HG02610 (cell line): ENCODE results near the gene SNAI1.
"Not testable (repeated sequence)": the region's sequence is repeated elsewhere in the genome, so short reads cannot be mapped to it uniquely, and the experiment has no call there.

Experiments used
- ATAC-seq: cut with Tn5 transposase; IDR thresholded peaks from one replicate; pipeline ENCODE4 v1.9.1; 2021; ENCODE audit warnings: mild to moderate bottlenecking, moderate library complexity; ENCODE audit not compliant: unreplicated experiment

SNAI1 gene

DNA sequence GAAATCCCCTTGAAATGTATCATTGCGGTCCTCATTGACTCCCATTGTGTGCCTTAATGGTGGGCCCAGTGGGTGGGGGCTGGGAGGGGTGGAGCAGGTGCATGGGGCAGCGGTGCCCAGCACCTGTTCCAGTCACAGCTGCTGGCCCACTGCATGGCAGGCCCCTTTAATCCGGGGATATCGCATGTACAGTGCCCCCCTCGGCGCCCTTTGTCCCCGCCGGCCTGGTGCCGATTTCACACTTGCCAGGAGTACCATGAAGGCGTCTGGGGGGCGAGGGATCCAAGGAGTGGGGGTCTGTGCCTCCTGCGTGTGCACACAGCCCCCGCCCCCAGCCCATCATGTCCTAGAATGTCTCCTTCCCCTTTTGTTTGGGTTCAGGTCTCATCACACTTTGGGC, 2.8 kb downstream of the SNAI1 start:
- ATAC-seq = no peak

DNA sequence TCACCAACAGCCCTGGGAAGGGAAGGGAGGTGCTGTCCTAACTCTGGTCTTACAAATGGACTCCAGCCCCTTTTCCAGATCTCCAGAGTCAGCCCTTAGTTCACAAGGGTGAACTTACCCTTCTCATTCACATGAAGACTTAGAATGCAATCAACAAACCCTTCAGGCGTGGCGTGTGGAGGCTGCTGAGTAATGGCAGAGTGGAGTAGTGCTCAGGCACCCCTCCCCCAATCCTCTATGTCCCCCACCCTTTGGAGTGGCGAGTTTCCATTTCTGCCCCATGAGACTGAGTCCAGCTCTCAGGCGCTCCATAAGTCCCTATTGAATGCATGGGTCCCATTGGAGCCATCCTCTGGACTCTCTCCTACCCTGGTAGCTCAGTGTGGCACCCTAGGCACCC, 3.3 kb downstream of the SNAI1 start:
- ATAC-seq = no peak

- ATAC-seq = no peak
These were observed 4.5 kb downstream of the SNAI1 start for GRCh38 chr20:49987015-49987867.

GRCh38 chr20:49987868-49988690, 5.3 kb downstream of the SNAI1 start:
- ATAC-seq = no peak

DNA sequence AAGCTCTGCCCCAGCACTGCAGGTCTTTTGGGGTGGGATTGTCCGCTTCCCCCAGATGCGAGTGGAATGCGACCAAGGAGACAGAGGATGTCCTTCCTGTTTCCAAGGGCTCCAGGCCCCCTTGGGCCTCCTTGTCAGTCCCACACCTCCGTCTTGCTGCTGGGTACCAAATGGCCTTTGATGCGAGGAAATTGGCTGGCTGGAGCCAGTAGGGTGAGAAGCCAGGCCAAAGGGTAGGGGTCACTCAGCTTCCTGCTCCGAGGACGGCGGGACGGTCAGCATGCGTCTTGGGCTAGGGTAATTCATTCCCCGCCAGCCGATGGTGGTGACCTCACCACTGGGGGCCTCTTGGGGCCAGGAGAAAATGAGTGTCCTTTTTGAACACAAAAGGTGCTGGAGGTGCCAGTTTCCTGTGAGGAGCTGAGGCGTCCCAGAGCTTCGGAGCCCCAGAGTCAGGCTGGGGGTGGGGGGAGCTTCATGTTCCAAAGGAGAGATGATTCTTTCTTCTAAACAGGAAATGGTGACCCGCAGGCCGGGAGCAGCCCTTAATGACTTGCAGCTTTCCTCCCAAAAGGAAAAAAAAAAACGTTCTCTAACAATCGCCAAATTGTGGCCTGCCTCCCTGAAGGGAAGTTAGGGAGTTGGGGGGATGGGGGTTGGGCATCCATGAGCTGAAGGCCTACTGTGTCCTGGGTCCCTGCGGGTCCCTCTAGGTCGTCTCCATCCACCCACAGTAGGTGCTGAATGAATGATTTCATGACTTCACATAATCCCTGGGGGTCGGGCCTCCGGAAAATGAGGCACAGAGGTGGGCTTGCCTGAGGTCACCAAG, 6.7 kb downstream of the SNAI1 start:
- no peak for ATAC-seq

DNA sequence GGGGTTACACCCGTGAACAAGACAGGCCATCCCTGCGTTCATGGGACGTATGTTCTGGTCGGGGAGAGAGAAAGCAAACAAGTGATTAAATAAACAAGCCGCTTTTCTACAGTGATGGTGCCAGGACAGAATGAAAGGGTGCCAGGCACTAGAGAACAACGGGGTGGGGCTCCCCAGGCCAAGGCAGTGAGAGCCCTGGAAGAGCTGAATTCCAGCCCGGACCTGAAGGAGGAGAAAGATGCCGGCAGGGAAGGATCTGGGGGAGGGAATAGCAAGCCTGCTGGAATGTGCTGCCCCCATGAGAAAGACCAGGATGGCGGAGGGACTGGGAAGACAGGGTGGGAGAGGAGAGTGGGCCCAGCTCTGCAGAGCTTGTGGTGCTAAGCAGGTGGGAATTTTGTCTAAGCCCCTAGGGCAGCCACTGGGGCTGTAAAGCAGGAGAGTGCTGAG, 7.5 kb downstream of the SNAI1 start:
- ATAC-seq = no peak

DNA sequence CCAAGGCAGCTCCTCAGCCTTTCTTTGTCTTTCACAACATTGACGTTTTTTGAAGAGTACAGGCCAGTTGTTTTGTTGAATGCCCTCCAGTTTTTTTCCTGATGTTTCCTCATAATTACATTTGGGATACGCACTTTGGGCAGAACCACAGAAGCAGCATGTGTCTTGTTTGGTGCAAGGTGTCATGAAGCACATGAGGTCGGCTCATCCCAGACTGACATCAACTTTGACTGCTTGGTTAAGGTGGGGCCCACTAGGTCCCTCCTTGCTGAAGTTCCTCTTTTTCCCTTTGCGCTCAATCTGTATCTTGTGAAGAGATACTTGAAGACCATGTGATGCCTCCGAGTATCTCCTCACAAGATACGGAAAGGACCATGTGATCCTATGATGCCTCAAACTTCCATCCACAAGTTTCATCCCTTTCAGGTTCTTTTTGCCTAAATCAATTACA, 10.5 kb downstream of the SNAI1 start:
- ATAC-seq = no peak

DNA sequence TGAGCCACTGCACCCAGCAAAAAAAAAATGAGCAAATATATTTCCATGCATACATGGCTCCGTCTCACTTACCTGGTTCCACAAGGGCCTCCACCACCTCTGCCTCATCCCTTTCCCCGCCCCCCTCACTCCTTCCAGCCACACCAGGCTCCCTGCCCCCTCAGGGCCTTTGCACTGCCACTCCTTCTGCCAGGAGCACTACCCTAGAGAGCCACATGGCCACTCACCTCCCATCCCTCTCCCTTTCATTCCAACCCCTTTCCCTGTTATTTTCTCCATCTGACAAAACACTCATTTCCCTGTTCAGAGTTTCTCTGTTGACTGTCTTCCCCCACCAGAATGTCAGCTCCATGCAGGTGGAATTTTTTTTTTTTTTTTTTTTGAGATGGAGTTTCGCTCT, 12.8 kb downstream of the SNAI1 start:
- ATAC-seq = no peak

DNA sequence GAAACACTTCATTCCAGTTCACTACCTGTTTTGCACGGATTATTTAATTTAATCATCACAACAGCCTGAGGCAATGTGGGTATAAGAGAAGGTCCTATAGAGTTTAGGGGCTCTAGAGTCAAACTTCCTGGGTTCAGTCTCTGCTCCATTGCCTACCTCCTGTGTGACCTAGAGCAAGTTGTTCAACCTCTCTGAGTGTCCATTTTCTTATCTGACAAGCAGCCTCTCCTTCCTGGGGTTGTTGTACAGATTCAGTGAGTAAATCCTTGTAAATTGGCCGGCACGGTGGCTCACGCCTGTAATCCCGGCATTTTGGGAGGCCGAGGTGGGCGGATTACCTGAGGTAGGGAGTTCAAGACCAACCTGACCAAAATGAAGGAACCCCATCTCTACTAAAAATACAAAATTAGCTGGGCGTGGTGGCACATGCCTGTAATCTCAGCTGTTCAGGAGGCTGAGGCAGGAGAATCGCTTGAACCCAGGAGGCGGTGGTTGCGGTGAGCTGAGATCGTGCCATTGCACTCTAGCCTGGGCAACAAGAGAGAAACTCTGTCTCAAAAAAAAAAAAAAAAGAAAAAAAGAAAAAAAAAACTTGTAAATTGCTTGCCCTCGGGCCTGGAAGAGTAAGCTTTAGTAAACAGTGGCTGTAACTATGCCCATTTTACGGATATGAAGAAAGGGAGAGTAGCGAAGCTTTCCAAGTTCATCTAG, 15.9 kb downstream of the SNAI1 start:
- ATAC-seq = not testable (repeated sequence)

GRCh38 chr20:49999329-49999728, 16.5 kb downstream of the SNAI1 start:
- peak; percentile 87 for ATAC-seq

DNA sequence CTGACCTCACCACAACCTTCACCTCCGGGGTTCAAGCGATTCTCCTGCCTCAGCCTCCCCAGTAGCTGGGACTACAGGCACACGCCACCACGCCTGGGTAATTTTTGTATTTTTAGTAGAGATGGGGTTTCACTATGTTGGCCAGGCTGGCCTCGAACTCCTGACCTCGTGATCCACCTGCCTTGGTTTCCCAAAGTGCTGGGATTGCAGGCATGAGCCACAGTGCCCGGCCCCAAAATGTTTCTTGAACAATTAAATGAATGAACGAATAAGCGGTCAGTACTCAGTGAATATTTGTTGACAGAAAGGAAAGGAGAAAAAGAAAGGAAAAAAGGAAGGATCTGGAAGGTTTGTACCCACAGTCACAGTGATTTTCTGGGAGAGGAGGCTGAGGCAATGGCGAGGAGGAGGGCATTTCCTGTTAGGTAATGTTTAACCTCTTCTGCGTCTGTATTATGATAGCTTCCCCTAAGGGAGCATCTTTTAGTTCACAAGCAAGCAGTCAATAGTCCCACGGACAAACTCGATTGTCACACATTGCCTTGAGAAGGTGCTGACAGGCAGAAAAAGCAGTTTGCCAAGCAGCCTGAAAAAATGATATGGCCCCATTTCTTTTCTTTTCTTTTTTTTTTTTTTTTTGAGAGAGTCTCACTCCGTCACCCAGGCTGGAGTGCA, 17.9 kb downstream of the SNAI1 start:
- ATAC-seq = not testable (repeated sequence)

GRCh38 chr20:50001784-50002311, 19.1 kb downstream of the SNAI1 start:
- ATAC-seq = no peak

DNA sequence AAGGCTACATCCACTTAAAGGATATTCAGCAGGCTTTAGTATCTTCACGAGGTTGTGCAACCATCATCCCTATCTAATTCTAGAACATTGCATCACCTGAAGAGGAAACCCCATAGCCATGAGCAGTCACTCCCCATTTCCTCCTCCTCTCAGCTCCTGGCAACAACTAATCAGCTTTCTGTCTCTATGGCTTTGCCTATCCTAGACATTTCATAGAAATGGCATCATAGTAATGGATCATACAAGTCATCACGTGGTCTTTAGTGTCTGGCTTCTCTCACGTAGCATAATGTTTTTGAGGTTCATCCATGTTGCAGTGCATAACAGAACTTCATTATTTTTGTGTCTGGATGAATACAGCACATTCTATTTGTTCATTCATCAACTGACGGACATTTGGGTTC, 20.5 kb downstream of the SNAI1 start:
- ATAC-seq = no peak

DNA sequence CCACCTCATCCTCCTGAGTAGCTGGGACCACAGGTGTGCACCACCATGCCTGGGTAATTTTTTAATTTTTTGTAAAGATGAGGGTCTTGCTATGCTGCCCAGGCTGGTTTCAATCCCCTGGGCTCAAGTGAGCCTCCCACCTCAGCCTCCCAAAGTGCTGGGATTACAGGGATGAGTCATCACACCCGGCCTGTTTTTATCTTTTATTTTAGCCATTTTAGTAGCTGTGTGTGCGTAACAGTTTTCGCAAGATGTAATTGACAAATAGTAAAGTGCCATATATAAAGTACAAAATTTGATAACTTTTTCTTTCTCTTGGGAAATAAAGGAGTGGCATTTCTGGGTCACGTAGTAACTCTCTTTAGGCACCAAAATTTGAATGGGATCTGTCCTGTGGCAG, 21.4 kb downstream of the SNAI1 start:
- no peak for ATAC-seq

- ATAC-seq = no peak
These were observed 22.7 kb downstream of the SNAI1 start for GRCh38 chr20:50005471-50005981.

GRCh38 chr20:50007369-50007768, 24.6 kb downstream of the SNAI1 start:
- no peak for ATAC-seq

DNA sequence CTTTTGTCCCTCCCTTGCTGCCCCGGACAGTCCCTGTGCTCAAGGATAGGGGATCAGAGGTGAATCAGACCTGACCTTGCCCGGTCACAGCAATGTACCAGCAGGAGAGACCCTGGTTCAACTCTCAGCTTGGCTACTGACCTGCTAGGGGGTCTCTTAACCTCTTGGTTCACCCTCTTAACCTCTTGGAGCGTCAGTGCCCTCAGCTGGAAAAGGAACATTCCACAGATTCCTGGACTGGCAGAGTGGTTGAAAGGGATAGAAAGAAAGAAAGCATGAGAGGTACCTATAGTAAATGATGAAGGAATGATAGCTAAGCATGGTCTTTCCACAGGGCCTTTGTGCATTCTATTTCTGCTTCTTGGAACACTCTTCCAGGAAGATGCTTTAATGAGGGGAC, 25.2 kb downstream of the SNAI1 start:
- no peak for ATAC-seq

DNA sequence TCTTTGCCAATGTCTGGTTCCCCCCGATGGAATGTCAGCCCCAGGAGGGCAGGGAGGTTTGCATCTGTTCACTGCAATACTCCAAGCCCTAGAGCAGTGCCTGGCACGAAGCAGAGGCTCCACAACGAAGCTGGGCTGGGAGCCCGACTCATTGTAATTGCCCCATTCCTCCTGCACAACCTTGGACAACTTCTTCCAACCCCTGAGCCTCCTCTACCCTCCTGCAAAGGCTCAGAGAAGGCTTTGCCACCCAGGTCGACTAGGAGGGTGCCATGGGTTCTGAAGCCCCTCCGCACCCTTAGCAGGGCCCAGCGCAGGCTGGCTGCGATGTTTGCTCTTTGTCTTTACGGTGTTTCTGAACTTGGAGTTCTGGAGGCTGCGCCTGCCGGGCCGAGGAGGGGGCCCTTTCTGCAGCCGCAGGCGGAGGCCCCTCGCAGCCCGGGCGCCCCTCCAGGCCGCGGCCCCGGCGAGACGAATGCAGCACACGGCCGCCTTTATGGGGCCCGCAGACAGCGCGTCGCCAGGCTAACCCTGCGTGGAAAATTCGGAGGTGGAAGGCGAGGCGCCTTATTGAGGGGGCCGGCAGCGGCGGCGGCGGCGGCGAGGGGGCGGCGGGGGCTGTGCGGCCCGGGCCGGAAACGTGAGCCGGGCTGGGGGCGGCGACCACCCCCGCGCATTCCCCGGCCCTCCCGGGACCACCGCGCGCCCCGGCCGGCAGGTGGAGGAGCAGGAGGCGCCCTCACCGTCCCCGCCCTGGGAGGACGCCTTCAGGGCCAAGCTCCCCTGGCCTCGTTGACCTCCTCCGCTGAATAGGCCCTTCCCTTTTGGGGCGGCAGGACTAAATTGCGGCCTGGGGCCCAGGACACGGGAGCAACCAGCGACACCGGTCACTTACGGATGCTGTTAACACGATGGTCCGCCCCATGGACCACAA, 27.0 kb downstream of the SNAI1 start:
- ATAC-seq = no peak
